NCI-H1105 treated with DMSO at 0.1 percent for 48 hours (cell line): ENCODE results near the gene PDIK1L.

Source experiments
- DNase-seq: peaks from one replicate; lab custom pipeline; 2025; lab: John Stamatoyannopoulos, UW

The PDIK1L gene

DNA sequence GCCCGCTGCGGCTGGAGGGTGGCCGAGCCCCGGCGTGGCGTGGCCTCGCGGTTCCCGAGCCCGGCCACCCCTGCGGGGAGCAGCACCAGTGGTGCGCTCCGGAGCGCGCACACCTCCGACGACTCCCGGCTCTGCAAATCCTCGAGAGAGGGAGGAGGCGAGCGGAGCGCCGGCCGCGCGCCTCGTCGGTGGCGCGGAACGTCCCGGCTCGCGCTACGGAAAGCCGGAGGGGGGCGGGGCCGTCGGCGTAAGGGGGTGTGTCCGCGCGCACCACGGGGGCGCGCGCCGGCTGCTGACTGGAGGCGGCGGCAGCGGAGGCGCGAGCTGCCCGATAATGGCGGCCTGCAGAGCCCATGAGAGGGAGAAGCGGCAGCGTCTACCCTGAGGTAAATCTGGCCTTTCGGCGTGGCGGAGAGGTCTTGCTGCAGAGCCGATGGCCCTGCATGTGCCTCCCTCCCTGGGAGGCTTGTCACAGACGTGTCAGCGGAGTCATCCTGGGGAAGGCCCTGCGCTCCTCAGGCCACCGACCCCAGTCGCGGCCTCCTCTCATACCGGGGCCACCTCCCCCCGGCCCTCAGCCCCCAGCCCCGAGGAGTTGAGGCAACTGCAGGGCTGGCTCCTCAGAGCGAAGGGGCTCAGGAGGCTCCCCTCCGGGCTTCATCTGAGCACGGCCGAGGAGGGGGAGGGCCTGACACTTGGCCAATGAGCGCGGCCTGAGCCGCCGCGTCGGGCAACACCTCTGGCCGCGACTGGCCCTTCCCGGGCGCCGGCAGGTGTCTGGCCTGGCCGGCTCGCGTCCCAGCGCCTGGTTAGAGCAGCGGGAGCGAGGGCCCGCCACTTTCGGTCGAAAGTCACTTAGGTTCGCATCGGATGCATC, at the start of gene PDIK1L:
PDIK1L (plus strand) TSS at position 295 of the 877 bp plus-strand sequence. CDS start 2,485 bp downstream, outside the sequence.
- peak; percentile 91 for DNase-seq

GRCh38 chr1:26064553-26064952, 47.1 kb upstream of the PDIK1L start:
- DNase-seq = no peak

DNA sequence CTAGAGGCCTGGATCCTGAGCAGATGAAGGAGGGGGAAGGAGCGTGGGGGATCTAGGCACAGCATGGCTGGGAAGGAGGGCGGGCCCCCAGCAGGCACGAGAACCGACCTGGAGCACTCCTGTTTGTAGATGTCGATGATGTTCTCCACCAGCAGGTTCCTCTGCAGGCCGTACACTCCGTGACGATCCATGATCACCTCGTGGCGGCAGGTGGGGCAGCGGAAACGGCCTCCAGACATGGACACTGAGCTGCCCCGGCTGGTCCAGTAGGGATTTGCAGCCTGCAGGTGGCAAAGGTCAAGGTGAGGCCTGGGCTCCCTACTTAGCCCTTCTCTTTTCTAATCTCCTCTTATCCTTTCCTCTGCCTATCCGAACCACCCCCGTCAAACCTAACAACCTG, 45.5 kb upstream of the PDIK1L start:
- DNase-seq = no peak

DNA sequence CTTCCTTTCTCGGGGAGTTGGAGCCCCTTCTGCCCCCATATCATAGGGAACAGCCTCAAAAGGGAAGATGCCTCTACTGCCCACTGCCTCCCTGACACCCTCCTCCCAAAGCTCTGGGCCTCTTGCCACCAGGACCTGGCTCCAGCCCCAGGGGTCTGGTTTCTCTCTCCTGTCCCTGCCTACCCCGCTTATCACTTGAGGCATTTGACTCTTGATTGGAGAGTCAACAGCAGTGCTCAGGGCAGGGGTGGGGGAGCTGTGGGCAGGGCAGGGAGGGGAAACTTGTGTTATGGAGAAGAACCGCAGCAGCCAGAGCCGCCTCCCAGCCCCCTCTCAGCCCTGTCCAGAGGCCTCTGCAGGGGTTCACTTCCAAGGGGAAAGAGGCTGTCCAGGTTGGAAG, 44.8 kb upstream of the PDIK1L start:
- DNase-seq = no peak

GRCh38 chr1:26067432-26067911, 44.2 kb upstream of the PDIK1L start, which contains the start of gene TRIM63:
Gene TRIM63 (minus strand): TSS chr1:26067630. CDS start chr1:26067494, 136 bp downstream.
- DNase-seq = no peak

DNA sequence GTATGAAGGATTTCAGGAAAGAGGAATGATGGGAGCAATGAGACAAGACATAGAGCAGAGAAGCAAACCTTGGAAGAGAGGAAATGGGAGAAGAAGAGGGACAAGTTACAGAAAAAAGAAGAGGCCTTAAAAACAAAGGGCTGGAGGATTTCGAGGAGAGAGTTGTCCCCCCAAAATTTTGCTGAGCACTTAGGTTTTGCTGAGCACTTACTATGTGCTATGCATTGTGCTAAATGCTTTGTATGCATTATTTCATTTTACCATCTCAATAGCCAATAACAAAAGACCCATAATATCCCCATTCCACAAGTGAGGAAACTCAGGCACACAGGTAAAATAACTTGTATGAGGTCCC, 41.7 kb upstream of the PDIK1L start:
- DNase-seq = no peak

- DNase-seq = no peak
Observed at GRCh38 chr1:26070296-26070962, 41.2 kb upstream of the PDIK1L start.

GRCh38 chr1:26070963-26071342, 40.7 kb upstream of the PDIK1L start:
- DNase-seq = no peak

DNA sequence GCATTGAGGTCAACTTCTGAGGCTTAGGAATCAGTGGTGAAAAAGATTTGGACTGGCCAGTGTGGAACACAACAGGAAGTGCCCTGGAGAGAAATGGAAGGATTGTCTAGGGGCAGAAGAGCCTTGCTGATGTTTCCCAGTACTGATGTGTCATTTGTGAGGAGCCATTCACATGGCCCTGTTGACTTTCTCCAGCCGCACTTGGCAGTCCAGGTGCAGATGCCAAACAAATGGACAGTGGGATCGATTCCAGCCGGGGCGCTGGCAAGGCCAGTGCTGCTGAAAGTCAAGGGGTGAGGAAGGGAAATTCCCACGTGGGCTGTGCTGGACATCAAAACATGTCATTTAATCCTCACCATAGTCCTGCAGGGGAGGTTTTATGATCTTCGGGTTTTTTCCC, 39.3 kb upstream of the PDIK1L start:
- no peak for DNase-seq

GRCh38 chr1:26075421-26076144, 36.0 kb upstream of the PDIK1L start:
- no peak for DNase-seq

DNA sequence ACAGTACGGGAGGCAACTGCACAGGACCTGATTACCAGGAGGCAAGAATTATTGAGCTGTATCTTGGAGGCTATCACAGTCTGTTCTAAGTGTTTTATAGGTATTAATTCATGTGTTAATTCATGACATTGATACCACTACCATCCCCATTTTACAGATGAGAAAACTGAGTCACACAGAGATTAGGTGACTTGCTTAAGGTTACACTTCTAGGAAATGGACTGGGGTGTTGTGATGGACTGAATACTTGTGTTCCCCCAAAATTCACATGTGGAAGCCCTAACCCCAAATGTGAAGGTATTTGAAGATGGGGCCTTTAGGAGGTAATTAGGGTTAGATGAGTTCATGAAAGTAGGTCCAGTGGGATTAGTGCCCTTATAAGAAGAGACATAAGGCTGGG, 34.1 kb upstream of the PDIK1L start:
- no peak for DNase-seq

DNA sequence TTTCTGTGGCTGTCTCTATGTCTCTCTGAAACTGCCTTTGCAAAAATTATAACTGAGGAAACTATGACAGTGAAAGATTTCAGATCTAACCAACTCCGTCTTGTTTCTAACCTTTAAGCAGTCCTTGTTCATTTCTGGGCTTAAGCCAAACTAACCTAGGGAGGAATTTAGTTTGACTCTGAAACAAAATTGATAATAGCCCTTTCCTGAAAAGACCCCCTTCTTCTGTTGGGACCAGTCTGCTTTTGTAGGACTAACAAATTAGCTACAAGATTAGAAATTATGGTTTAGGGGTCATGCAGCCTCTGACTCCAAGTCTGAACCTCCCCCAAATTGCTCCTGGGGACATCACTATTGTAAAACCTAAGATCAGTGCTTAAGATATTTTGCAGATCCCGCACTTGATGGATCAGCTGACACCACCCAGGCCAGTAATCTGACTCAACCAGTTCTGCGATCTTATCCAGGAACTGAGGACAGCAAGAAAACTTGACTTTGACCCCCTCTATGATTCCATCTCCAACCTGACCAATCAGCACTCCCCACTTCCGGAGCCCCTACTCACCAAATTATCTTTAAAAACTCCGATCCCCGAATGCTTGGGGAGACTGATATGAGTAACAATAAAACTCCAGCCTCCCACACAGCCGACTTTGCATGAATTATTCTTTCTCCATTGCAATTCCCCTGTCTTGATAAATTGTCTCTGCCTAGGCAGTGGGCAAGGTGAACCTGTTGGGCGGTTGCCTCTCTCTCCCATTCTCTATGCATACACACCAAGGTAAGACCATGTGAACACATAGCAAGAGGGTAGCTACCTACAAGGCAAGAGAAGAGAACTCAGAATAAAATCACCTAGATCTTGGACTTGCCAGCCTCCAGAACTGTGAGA, 33.1 kb upstream of the PDIK1L start:
- no peak for DNase-seq

DNA sequence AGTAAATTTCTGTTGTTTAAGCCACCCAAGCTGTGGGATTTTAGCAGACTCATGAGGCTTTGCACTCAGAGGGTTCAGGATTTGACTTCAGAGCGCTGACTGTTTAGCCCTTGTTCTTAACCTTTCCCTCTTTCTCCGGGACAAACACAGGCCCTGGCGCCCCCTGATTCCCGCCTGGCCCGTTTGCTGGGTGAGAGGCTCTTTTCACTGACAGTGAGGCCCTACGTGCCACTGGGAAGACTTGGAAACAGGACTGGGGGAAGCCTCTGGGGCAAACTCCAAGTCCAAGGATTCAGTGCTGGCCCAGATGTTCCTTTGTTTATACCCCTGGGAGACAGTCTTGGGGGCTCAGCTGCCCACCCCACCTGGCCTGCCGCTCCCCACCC, 32.5 kb upstream of the PDIK1L start:
- no peak for DNase-seq

DNA sequence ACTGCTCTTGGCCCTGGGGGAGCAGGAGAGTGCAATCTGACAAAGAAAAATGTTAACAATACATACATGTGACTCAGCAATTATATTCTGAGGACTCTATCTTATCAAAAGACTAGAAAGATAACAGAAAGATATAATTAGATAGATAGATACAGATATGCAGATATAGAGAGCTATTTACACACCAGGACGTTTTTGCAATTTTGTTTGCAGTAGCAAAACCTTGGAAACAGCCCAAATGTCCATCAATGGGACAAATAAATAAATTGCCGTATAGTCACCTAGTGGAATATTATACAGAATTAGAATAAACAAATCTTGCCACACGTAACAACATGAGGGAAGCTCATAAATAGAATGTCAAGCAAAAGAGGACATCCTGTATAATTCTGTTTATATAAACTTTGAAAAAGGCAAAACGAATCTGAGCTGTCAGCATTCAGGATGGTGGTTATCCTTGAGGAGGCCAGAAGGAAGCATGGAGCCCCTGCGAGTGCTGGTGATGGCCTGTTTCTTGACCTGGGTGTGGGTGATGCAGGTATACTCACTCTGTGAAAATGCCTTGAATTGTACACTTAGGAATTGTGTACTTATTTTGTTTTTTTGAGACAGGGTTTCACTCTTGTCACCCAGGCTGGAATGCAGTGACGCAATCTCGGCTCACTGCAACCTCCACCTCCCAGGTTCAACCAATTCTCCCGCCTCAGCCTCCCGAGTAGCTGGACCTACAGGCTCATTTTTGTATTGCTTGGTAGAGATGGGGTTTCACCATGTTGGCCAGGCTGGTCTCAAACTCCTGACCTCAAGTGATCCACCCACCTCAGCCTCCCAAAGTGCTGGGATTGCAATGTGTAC, 31.4 kb upstream of the PDIK1L start:
- no peak for DNase-seq

- no peak for DNase-seq
Observed at GRCh38 chr1:26081267-26082019, 30.2 kb upstream of the PDIK1L start.

- no peak for DNase-seq
Observed at GRCh38 chr1:26082020-26082350, 29.6 kb upstream of the PDIK1L start.

- no peak for DNase-seq
Observed at GRCh38 chr1:26083208-26083607, 28.4 kb upstream of the PDIK1L start.

GRCh38 chr1:26084091-26084561, 27.5 kb upstream of the PDIK1L start:
- no peak for DNase-seq

DNA sequence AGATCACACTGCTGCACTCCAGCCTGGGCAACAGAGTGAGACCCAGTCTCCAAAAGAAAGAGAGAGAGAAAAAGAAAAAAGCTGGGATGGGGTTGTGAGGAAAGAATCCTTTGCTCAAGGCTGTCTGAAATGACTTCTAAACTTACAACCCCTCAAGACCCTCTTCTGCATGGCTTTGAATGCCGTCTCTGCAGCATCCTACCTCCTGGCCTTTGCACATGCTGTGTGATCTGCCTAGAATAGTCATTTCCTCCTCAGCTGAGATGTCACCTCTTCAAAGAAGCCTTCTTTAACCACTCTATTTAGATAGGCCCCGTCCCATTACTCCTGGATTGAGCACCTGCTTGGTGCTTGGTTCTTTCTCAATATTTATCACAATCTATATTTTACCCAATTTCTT, 26.8 kb upstream of the PDIK1L start:
- no peak for DNase-seq

GRCh38 chr1:26089125-26089524, 22.5 kb upstream of the PDIK1L start:
- no peak for DNase-seq
